Peyer's patch (tissue), 4 donors: ENCODE data around the gene SIL1. TPM values are rescaled to one million over a fixed set of nuclear protein-coding genes. Genes with fewer than 3 reads are reported as not detected.

Experiments used
- DNase-seq, 3 donors: peaks; one replicate each; pipeline ENCODE4 v3.0.0-alpha.2; 2017 to 2019
- H3K27ac ChIP-seq, 4 donors: fragments of 200-600 bp; sonication (generic); one replicate each; pipeline ENCODE4 v1.5.1; 2016 to 2019
- H3K27me3 ChIP-seq, 2 donors: fragments of 200-600 bp; sonication (generic); one replicate each; pipeline ENCODE4 v1.5.1; 2019
- H3K36me3 ChIP-seq, 3 donors: fragments of 200-600 bp; sonication (generic); one replicate each; pipeline ENCODE4 v1.5.1; 2016 to 2019
- H3K4me1 ChIP-seq, 4 donors: fragments of 200-600 bp; sonication (generic); one replicate each; pipeline ENCODE4 v1.5.1; 2016 to 2019
- H3K4me3 ChIP-seq, 4 donors: fragments of 200-600 bp; sonication (generic); 1 replicate in 3 of 4; 2 replicates in 1 of 4; pipeline ENCODE4 v1.5.1; 2016 to 2019; ENCODE audit warnings: mild to moderate bottlenecking in 1 of 4
- H3K9me3 ChIP-seq, 4 donors: fragments of 200-600 bp; sonication (generic); one replicate each; pipeline ENCODE4 v1.5.1; 2016 to 2019; ENCODE audit warnings: mild to moderate bottlenecking in 1 of 4
- CTCF ChIP-seq, 6 experiments: fragments of 450-650 bp in 4 of 6; fragments of 200-600 bp in 2 of 6; sonication (generic) in 1 of 6; IDR thresholded peaks; one replicate each; pipeline ENCODE4 v1.5.1; 2017 to 2019; ENCODE audit warnings: antibody characterized with exemption in 6 of 6, mild to moderate bottlenecking in 3 of 6, moderate library complexity in 1 of 6
- POLR2A ChIP-seq, 2 donors: fragments of 450-650 bp; IDR thresholded peaks; one replicate each; pipeline ENCODE4 v1.5.1; 2017; ENCODE audit warnings: antibody characterized with exemption in 2 of 2, mild to moderate bottlenecking in 2 of 2, moderate library complexity in 2 of 2
- total RNA-seq, 4 donors: library from RNA; depleted of rRNA; stranded (reverse); fragments of >200 nt; gene quantifications; one replicate each; pipeline ENCODE4 v1.1.0, GENCODE V29; 2016

The SIL1 gene
- total RNA-seq, 4 donors from 2014 or later, result 23.6 to 84.2 (median 39.2) TPM

GRCh38 chr5:138938526-138938925, 259.6 kb downstream of the SIL1 start:
- TF ChIP-seq POLR2A (IDR thresholded peaks at IDR 0.05) (no peak), CTCF (IDR thresholded peaks at IDR 0.05) (no peak)
- Histone ChIP-seq H3K4me3 (no peak overlapping the region), H3K4me1 (no peaks in the 10 kb centered on the region), H3K27ac (peak overlapping the region in 1 of 4 donors; percentile 11), H3K36me3 (peaks cover 0 to 25% (median 0%) of the 10 kb centered on the region in 3 donors), H3K27me3 (no peaks in the 10 kb centered on the region), H3K9me3 (no peaks in the 10 kb centered on the region)
- DNase-seq, result no peak

DNA sequence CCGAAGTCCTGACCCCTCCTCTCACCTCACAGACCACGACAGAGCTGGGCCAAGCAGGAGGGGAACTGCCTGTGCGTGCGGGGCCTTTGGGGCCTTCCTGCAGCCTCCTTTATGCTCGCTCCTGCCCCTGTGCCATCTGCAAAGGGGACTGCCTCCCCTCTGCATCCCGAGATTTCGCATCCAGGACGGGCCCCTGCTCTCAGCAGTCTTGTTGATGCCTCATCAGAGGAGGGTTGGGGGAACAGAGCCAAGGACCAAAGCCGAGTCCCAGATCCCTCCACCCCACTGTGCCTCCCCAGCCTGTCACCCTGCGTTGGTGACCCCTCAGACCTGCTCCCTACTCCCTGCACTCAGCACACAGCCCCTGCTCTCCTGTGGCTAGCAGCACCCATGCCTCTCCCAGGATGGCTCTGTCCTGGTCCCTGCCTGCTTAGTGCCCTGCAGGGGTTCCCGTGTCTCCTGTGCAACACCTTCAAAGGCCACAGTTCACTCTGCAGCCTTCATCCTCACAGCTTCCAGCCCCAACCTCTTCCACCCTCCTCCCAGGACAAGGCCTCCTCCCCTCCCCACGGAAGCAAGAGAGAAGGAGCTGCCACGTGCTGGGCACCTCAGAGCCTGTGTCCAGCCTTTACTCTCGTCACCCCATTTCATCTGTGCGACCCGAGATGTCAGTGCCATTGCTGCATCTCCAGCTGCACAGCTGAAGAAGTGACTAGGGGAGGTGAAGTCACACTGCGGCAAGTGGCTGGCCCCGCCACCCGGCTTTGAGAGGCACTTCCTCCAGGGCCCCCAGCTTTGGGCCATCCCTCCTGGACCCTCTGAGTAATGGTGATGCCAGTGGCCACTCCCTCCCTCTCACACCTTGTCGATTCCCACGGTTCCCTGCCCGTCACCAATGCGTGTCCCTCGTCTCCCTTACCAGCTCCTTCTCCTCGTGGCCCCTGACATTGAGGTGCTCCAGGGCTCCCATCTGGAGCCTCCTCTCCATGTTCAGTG, 260.5 kb downstream of the SIL1 start:
- no peak overlapping the region for H3K27ac ChIP-seq
- TF ChIP-seq POLR2A (IDR thresholded peaks at IDR 0.05) (no peak), CTCF (IDR thresholded peaks at IDR 0.05) (no peak)
- no peaks in the 10 kb centered on the region for H3K27me3 ChIP-seq
- no peaks in the 10 kb centered on the region for H3K4me1 ChIP-seq
- H3K9me3 ChIP-seq, result no peaks in the 10 kb centered on the region
- H3K4me3 ChIP-seq, result no peak overlapping the region
- H3K36me3 ChIP-seq, result peaks cover 0 to 34% (median 0%) of the 10 kb centered on the region in 3 donors
- DNase-seq, result no peak

DNA sequence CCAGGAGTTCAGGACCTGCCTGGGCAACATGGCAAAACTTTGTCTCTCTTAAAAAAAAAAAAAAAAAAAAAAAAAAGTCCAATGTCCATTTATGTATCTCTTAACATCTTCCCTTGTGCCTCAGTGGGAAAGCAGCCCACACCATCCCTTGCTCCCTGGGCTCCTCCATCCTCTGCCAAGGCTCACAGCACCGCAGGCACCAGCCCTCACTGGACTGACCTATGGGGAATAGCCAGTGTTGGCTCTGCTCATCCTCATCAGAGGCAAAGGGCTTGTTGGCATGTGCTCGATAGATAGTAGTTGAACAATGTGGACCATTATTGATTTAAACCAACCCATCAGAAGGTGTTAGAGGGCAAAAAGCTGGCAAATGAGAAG, 261.2 kb downstream of the SIL1 start:
- Histone ChIP-seq H3K27me3 (no peaks in the 10 kb centered on the region), H3K4me1 (no peaks in the 10 kb centered on the region), H3K36me3 (peaks cover 0 to 41% (median 0%) of the 10 kb centered on the region in 3 donors), H3K9me3 (no peaks in the 10 kb centered on the region), H3K4me3 (no peak overlapping the region), H3K27ac (no peak overlapping the region)
- no peak for DNase-seq
- TF ChIP-seq POLR2A (IDR thresholded peaks at IDR 0.05), result no peak
- no peak for TF ChIP-seq CTCF (IDR thresholded peaks at IDR 0.05)

- no peaks in the 10 kb centered on the region for H3K27me3 ChIP-seq
- H3K27ac ChIP-seq, result peak overlapping the region in 1 of 4 donors; percentile 23
- no peak for DNase-seq
- H3K36me3 ChIP-seq, result peaks cover 0 to 46% (median 0%) of the 10 kb centered on the region in 3 donors
- no peaks in the 10 kb centered on the region for H3K9me3 ChIP-seq
- H3K4me3 ChIP-seq, result no peak overlapping the region
- TF ChIP-seq POLR2A (IDR thresholded peaks at IDR 0.05), result no peak
- TF ChIP-seq CTCF (IDR thresholded peaks at IDR 0.05), result no peak
- H3K4me1 ChIP-seq, result no peaks in the 10 kb centered on the region
These were observed 261.8 kb downstream of the SIL1 start for GRCh38 chr5:138936225-138936967.

- no peak for DNase-seq
- Histone ChIP-seq H3K9me3 (no peaks in the 10 kb centered on the region), H3K27ac (no peak overlapping the region), H3K4me3 (no peak overlapping the region), H3K36me3 (peaks cover 0 to 56% (median 0%) of the 10 kb centered on the region in 3 donors), H3K4me1 (no peaks in the 10 kb centered on the region), H3K27me3 (no peaks in the 10 kb centered on the region)
- TF ChIP-seq POLR2A (IDR thresholded peaks at IDR 0.05) (no peak), CTCF (IDR thresholded peaks at IDR 0.05) (no peak)
These were observed 262.7 kb downstream of the SIL1 start for GRCh38 chr5:138935466-138935865.
